Mesendoderm (in vitro differentiated cells): ENCODE results near the gene COBL.

Experiments
- DNase-seq: peaks from one replicate; pipeline ENCODE4 v3.0.0; 2013
- H2AK5ac ChIP-seq: 2 replicates; pipeline ENCODE4 v1.6.1; 2013; ENCODE audit warnings: low read length, inconsistent platforms
- H2BK120ac ChIP-seq: 2 replicates; pipeline ENCODE4 v1.6.1; 2013; ENCODE audit warnings: low read depth, mild to moderate bottlenecking, low read length, moderate library complexity, mixed read lengths
- H2BK15ac ChIP-seq: replicated peaks from 2 replicates; pipeline ENCODE4 v1.6.1; 2013; ENCODE audit warnings: low read depth, mild to moderate bottlenecking, moderate library complexity
- H2BK5ac ChIP-seq: 2 replicates; pipeline ENCODE4 v1.6.1; 2013; ENCODE audit warnings: low read length, inconsistent platforms
- H3K18ac ChIP-seq: 2 replicates; pipeline ENCODE4 v1.6.1; 2013; ENCODE audit warnings: mild to moderate bottlenecking, low read length, mixed read lengths
- H3K23ac ChIP-seq: one replicate; pipeline ENCODE4 v1.6.1; 2013; ENCODE audit warnings: low read length
- H3K27ac ChIP-seq: 2 replicates; pipeline ENCODE4 v1.5.1; 2013; ENCODE audit warnings: low read depth, mild to moderate bottlenecking, inconsistent platforms, low read length, moderate library complexity
- H3K27me3 ChIP-seq: 2 replicates; pipeline ENCODE4 v1.6.1; 2013; ENCODE audit warnings: low read length, control low read depth, mild to moderate bottlenecking, inconsistent platforms; ENCODE audit not compliant: insufficient read depth, poor library complexity
- H3K36me3 ChIP-seq: 2 replicates; pipeline ENCODE4 v1.6.1; 2013; ENCODE audit warnings: low read length, inconsistent platforms; ENCODE audit not compliant: control insufficient read depth, insufficient read depth
- H3K4ac ChIP-seq: one replicate; pipeline ENCODE4 v1.6.1; 2013; ENCODE audit warnings: low read depth, mild to moderate bottlenecking, low read length, moderate library complexity
- H3K4me1 ChIP-seq: 2 replicates; pipeline ENCODE4 v1.6.1; 2013; ENCODE audit warnings: low read depth, low read length, inconsistent platforms; ENCODE audit not compliant: control insufficient read depth
- H3K4me2 ChIP-seq: 2 replicates; pipeline ENCODE4 v1.6.1; 2013; ENCODE audit warnings: low read length
- H3K4me3 ChIP-seq: 2 replicates; pipeline ENCODE4 v1.5.1; 2013; ENCODE audit warnings: mild to moderate bottlenecking, low read length
- H3K56ac ChIP-seq: one replicate; pipeline ENCODE4 v1.6.1; 2013; ENCODE audit warnings: low read length
- H3K79me1 ChIP-seq: 2 replicates; pipeline ENCODE4 v1.6.1; 2013; ENCODE audit warnings: low read length, inconsistent platforms
- H3K79me2 ChIP-seq: 2 replicates; pipeline ENCODE4 v1.6.1; 2013; ENCODE audit warnings: mild to moderate bottlenecking, low read length; ENCODE audit not compliant: control insufficient read depth, insufficient read depth
- H3K9ac ChIP-seq: 2 replicates; pipeline ENCODE4 v1.6.1; 2013; ENCODE audit warnings: low read length, inconsistent platforms
- H4K5ac ChIP-seq: one replicate; pipeline ENCODE4 v1.6.1; 2013; ENCODE audit warnings: low read length
- H4K8ac ChIP-seq: one replicate; pipeline ENCODE4 v1.6.1; 2013; ENCODE audit warnings: low read depth, mild to moderate bottlenecking, control low read depth, low read length, moderate library complexity
- WGBS: extraction: QIAGEN DNeasy Blood & Tissue Kit; methylation state at CpG from one replicate; pipeline ENCODE4 v1.1.7; 2013; ENCODE audit warnings: low lambda C conversion rate, missing lambda C conversion rate; ENCODE audit not compliant: insufficient coverage; ENCODE audit errors: extremely low coverage; 5-methylcytosine and 5-hydroxymethylcytosine counted together

Gene COBL

DNA sequence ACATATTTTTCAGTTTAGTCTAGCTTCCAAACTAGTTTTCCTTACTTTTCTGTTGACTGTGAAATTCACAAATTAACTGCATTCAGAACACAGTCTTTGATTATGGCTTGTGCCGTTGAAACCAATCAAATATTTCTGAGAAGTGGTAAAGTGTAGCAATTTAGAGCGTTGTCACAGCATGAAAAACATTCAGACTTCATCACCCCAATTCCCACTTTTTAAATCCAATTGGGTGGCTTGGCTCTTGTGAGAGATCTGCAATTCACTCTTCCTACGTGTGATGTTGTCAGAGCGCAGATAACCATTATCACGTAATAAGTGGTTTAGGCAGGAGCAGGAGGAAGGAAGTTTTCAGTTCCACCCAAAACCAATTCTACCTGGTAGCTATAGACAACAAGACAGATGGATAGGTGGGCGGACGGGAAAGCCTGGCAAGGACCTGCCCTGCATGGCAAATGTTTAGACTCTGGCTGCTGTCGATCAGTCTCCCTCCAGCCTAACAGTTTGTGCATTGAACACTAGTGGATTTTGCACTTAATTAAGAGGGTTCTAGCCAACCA, 8.9 kb downstream of the COBL start:
- Histone ChIP-seq H3K4me1 (no peaks in the 10 kb centered on the region), H3K9ac (no peak overlapping the region), H3K27ac (no peak overlapping the region), H3K79me2 (no peaks in the 10 kb centered on the region), H2BK15ac (no peak overlapping the region), H3K4ac (no peak overlapping the region), H3K36me3 (no peaks in the 10 kb centered on the region), H2BK120ac (no peak overlapping the region), H3K18ac (no peak overlapping the region), H3K23ac (no peak overlapping the region), H3K56ac (no peak overlapping the region), H3K27me3 (no peaks in the 10 kb centered on the region), H3K4me3 (no peak overlapping the region), H4K8ac (no peak overlapping the region), H3K79me1 (no peaks in the 10 kb centered on the region), H4K5ac (no peak overlapping the region), H2AK5ac (no peak overlapping the region), H2BK5ac (no peak overlapping the region), H3K4me2 (no peak overlapping the region)
- DNase-seq: peak; percentile 54
- WGBS: no CpG with 5 or more reads among the region's 8 CpGs

DNA sequence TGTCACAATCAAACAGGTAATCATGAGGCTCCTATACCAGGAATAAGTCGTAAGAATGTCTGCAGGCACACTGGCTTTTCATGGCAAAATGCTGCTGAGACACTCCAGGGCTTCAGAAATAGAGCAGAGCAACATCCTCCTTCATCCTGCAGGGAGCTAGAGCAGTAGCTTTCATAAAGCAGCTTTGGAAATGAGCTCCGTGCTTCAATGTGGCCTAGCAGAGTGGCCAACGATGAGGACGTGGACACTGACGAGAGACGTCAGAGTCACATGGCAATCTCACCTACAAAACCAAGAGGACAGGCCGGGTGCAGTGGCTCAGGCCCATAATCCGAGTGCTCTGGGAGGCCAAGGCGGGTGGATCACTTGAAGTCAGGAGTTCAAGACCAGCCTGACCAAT, 9.8 kb downstream of the COBL start:
- no peak overlapping the region for H3K4me2 ChIP-seq
- no peaks in the 10 kb centered on the region for H3K79me1 ChIP-seq
- H3K79me2 ChIP-seq: no peaks in the 10 kb centered on the region
- H3K9ac ChIP-seq: no peak overlapping the region
- H3K56ac ChIP-seq: no peak overlapping the region
- no peak overlapping the region for H2AK5ac ChIP-seq
- no peak overlapping the region for H4K5ac ChIP-seq
- H3K4ac ChIP-seq: no peak overlapping the region
- no peak overlapping the region for H2BK15ac ChIP-seq
- H3K4me3 ChIP-seq: no peak overlapping the region
- no peaks in the 10 kb centered on the region for H3K27me3 ChIP-seq
- no peaks in the 10 kb centered on the region for H3K4me1 ChIP-seq
- WGBS: no CpG with 5 or more reads among the region's 9 CpGs
- no peak overlapping the region for H4K8ac ChIP-seq
- no peaks in the 10 kb centered on the region for H3K36me3 ChIP-seq
- no peak overlapping the region for H3K18ac ChIP-seq
- no peak overlapping the region for H2BK5ac ChIP-seq
- no peak overlapping the region for H3K27ac ChIP-seq
- H2BK120ac ChIP-seq: no peak overlapping the region
- DNase-seq: no peak
- no peak overlapping the region for H3K23ac ChIP-seq

DNA sequence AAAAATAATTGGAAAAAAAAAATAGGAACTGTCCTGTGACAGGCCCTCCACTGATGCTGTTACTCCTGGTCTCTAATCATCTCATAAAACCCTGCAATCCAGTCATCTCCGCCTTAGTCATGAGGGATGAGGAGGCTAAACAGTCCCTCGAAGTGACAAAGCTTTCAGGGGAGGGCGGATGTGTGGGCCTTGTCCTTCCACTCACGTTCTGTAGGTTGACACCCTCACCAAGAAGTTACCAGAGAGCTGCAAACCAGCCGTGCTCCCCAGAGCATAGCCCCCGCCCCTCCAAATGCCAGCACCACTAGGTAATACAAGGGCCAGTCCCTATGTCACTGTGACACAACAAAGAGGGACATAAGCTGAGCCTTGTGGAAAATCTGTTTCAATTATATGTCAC, 11.9 kb downstream of the COBL start:
- Histone ChIP-seq H4K5ac (no peak overlapping the region), H3K4ac (no peak overlapping the region), H4K8ac (no peak overlapping the region), H3K79me2 (no peaks in the 10 kb centered on the region), H3K23ac (no peak overlapping the region), H2AK5ac (no peak overlapping the region), H2BK15ac (no peak overlapping the region), H3K4me2 (no peak overlapping the region), H3K56ac (no peak overlapping the region), H3K9ac (no peak overlapping the region), H3K18ac (no peak overlapping the region), H3K36me3 (no peaks in the 10 kb centered on the region), H2BK5ac (no peak overlapping the region), H3K4me1 (no peaks in the 10 kb centered on the region), H3K27me3 (no peaks in the 10 kb centered on the region), H3K79me1 (no peaks in the 10 kb centered on the region), H2BK120ac (no peak overlapping the region), H3K27ac (no peak overlapping the region), H3K4me3 (no peak overlapping the region)
- DNase-seq: peak; percentile 73
- WGBS: no CpG with 5 or more reads among the region's 6 CpGs

DNA sequence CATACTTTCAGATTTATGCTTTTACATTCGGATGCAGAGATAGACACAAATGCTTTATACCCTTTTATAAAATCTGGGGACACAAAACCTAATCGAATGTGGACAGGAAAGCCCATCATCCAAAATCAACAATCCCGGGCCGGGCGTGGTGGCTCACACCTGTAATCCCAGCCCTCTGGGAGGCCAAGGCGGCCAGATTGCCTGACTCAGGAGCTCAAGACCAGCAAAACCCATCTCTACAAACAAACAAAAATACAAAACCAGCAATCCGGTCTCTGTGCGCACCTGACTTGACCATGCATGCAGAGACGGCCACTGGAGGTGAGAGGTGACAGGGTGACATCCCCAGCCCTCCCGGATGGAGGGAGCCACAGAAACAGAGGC, 13.5 kb downstream of the COBL start:
- Histone ChIP-seq H3K18ac (no peak overlapping the region), H3K4ac (no peak overlapping the region), H3K4me1 (no peaks in the 10 kb centered on the region), H3K79me1 (no peaks in the 10 kb centered on the region), H3K36me3 (no peaks in the 10 kb centered on the region), H3K27ac (no peak overlapping the region), H2BK120ac (no peak overlapping the region), H2BK5ac (no peak overlapping the region), H3K23ac (no peak overlapping the region), H2AK5ac (no peak overlapping the region), H3K56ac (no peak overlapping the region), H3K4me3 (no peak overlapping the region), H3K27me3 (no peaks in the 10 kb centered on the region), H3K79me2 (no peaks in the 10 kb centered on the region), H4K8ac (no peak overlapping the region), H3K4me2 (no peak overlapping the region), H3K9ac (no peak overlapping the region), H4K5ac (no peak overlapping the region), H2BK15ac (no peak overlapping the region)
- WGBS: no CpG with 5 or more reads among the region's 10 CpGs
- DNase-seq: no peak

DNA sequence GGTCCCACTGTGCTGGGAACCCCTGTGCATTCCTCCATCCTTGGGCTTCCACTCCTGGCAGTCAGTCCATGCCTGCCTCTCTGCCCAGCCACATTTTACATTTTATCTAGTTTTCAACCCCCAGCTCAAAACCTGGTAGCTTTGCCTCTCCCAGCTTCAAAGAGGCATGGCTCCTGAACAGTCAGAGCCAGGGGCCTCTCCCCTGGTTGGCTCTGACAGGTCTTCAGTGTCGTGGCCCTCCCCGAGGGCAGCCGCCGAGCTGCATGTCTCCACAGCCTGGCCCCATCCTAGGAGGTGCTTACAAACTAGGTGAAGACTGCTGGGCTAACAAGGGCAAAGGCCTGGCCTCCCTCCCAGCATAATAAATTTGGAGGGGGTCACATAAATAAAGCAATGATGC, 14.8 kb downstream of the COBL start:
- Histone ChIP-seq H3K4me3 (no peak overlapping the region), H2AK5ac (no peak overlapping the region), H3K4me1 (no peaks in the 10 kb centered on the region), H2BK120ac (no peak overlapping the region), H3K9ac (no peak overlapping the region), H3K36me3 (no peaks in the 10 kb centered on the region), H3K23ac (no peak overlapping the region), H3K79me2 (no peaks in the 10 kb centered on the region), H3K4ac (no peak overlapping the region), H2BK5ac (no peak overlapping the region), H2BK15ac (no peak overlapping the region), H3K27ac (no peak overlapping the region), H3K18ac (no peak overlapping the region), H3K4me2 (no peak overlapping the region), H3K27me3 (no peaks in the 10 kb centered on the region), H4K8ac (no peak overlapping the region), H3K56ac (no peak overlapping the region), H3K79me1 (no peaks in the 10 kb centered on the region), H4K5ac (no peak overlapping the region)
- WGBS: no CpG with 5 or more reads among the region's 4 CpGs
- DNase-seq: no peak
